HG02870 (cell line): ENCODE results near the gene MAPK12.

ENCODE experiments used
- ATAC-seq: cut with Tn5 transposase; IDR thresholded peaks from one replicate; pipeline ENCODE4 v1.9.1; 2021; ENCODE audit warnings: mild to moderate bottlenecking, moderate library complexity; ENCODE audit not compliant: unreplicated experiment

MAPK12 gene

DNA sequence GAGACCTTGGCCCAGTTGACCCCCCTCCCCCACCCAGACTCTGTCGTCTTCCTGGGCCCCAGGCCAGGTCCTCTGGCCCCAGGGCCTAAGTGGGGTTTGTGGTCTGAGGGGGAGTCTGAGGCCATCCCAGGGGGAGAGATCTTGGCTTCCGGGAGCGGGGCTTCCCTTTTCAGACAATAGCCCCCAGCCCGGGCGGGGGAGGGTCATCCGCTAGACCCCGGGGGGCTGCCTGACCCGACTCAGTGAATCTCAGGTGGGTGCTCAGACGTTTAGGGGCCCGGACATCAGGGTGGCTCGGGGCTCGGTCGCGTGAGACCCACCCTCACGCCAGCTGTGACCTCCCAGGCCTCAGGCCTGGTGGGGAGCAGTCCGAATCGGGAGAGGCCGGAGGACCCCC lies 8.1 kb upstream of the MAPK12 start:
- no peak for ATAC-seq

DNA sequence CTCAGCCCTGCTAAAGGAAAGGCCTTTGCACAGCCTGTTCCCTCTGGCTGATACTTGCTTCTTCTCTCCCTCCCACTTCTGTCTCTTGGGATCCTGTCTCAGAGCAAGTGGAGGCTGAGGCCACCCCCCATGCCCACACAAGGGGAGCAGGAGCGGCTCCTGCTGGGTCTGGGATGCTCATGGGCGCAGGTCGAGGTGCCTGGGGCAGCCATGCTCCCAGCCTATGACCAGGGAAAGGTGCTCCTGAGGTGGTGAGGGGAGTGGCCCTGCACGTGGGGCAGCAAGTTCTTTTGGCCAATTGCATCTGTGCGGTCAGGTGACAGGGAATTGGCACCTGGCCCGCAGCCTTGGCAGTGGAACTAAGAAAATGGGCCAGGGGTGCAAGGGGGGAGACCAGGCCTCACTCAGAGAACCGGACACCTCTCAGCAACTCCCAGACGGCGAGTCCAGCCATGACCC lies 7.2 kb upstream of the MAPK12 start:
- no peak for ATAC-seq

DNA sequence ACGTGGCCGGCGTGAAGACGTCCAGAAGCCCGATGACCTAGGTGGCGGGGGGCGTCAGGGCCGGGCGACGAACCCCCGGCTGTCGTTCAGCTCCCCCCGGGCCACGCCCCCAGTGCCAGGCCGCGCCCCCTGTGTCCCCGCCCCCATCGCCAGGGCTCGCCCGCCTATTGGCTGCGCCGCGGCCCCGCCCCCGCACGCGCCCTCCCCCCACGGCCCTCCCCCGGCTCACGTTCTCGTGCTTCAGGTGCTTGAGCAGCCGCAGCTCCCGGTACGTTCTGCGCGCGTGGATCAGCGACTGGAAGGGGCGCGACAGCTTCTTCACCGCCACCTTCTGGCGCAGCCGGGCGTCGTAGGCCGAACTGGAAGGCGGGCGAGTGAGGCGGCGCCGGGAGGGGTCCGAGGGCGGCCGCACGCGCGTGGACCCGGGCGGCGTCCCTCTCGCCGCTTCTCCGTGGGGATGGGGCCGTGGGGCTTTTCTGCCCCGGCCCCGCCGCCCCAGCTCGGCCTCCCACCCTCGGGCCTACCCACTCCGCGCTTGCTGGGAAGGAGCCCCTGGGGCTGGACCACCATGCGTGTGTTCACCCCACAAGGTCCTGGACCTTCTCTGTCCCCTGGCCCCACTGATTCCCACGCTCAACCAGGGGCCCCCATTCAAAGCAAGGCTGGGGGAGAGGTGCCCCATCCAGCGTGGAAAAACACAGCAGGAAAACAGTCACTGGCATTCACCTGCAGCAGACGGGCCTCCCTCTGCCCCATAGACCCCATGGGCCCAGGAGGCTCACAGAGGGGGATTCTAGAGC lies 6.3 kb upstream of the MAPK12 start:
- ATAC-seq: no peak

DNA sequence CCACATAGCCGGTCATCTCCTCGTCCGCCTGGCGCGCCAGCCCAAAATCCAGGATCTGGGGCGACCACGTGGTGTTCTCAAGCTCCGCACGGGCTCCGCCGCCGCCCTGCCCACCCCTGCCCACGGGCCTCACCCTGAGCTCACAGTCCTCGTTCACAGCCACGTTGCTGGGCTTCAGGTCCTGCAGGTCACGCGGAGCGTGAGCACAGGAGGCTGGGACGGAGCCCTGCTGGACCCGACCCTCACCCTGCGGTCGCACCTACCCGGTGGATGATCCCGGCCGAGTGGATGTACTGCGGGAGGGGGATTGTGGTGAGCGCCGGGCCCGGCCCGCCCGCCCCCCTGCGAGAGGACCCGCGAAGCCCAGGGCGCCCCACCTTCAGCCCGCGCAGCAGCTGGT lies 5.5 kb upstream of the MAPK12 start:
- no peak for ATAC-seq

DNA sequence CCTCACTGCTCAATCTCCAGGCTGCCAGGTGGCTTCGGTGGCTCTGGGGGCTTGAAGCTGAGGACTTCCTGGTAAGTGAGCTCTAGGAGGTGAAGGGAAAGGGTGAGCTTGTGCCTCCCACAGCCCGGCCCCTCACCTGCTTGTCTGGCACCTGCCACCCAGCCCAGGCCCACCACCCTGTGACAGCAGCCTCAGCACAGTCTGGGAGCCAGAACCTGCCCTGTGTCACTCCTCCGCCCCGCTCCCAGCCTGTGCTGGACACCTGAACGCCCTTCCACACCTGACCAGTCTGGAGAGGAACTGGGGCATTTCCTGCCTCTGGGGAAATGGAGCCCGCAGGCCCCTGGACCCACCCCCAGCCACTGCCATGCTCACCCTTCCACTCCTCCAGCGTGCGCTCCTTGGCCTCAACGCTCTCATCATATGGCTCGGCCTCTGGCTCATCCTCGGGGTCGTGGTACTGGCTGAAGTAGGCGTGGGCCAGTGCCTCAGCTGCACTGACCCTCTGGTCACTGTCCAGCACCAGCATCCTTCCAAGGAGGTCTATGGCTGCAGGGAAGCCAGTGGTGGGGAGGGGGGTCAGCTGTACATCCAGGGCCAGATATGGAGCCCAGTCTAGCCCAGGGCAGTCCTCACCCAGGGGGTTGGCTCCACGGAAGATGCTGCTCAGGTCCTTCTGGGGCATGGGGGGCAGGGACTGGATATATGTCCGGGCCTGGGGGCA lies 3.6 kb upstream of the MAPK12 start:
- no peak for ATAC-seq

DNA sequence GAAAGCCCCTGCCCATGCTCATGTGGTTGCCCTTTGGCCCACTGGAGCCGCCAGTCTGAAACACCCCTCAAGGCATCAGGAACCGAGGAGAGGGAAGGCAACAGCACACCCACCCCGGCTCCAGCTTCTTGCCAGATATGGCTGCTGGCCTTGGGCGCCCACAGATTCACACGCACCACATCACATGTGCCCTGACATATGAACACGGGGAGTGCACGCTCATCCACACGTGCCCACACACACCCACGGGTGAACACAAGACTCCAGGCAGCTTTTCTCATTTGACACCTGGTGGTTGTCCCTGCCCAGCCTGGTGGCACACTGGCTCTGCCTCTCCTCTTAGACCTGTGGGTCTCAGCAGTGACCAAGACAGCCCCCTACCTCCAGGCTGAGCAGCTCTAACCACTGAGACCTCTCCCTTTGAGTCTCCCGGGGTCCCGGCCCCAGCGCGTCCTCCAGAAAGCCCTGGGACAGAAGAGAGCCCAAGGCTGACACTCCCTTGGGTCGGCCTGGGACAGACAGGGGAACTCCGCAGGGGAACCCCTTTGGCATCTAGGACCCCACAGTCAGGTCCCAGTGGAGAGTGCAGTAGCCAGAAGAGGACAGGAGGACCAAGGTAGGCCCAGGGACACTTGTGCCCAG lies 2.7 kb upstream of the MAPK12 start:
- no peak for ATAC-seq

DNA sequence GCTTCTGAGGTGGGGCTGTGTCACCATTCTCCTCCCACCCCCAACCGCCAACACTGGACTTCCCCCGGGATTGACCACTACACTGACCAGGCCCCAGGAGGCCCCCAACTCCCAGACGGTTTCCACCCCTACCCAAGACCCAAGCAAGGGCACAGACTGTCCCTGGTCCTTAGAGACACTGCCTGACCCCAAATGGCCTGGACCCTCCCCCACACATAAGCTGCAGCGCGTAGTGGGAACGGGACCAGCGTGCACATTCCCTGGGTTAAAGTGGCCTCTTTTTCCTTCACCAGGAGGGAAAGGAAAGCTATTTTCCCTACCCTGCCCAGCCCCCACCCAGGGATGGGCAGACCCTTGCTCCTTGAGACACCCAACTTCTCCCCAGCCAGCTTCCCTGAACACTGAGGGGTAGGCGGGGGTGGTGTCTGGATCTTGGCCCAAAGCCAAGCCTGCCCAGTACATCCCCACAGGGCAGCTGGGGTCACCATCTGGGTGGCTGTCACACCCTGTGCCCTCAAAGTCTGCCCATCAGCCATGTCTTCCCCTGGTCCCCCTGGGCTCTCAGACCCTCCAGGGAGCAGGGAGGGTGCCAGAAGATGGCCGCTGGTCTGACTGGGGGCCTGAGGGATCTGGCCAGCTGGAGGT lies 1.6 kb upstream of the MAPK12 start:
- no peak for ATAC-seq

DNA sequence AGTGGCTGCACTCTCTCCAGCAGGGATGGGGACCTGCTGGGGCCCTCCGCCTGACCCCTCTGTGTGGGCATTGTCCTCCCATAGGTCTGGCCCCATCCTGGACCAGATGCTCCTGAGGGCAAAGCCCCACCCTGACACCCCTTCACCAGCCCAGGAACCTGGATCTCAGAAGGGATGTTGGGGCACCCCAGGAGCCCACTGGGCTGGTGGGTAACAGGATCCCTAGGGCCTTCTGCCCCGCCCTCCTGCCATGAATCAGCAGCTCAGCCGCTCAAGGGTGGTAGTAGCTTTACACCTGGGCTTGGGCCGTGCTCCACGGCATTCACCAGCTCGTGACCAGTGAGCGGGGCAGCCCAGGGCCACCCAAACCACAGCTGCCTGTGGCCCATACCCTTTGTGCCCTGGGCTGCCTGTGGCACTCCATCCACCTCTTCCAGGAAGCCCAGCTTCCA lies 1.0 kb upstream of the MAPK12 start:
- ATAC-seq: no peak

DNA sequence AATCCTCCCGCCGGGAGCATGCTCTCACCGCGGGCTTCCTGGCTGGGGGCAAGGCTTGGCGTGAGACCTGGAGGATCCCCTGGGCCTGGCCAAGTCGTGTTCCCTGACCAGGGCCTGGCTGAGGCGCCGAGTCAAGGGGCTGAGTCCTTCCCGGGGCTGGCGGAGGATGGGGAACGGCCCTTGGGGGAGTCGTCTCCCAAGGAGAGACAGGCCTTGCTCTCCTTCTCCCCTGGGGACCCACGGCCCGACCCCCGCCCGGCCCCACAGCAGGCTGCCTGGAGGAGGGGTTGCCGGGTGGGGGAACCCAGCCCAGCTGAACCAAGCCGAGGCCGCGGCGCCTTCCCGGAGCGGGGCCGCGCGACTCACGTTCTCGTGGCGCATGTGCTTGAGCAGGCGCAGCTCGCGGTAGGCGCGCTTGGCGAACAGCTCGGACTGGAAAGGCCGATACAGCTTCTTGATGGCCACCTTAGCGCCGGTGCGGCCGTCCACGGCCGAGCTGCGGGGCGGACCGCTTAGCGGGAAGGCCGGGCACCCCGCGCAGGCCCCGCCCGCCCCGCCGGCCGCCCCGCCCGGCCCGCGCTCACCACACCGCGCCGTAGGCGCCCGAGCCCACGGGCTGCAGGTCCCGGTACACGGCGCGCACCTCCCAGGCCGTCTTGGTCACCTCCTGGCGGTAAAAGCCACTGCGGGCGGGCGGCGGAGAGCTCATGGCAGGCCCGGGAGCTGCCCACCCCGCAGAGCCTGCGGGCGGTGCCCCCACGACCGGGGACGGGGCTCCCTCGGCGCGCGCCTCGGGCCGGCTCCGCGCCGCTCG lies 475 bp downstream of the MAPK12 start:
- no peak for ATAC-seq

DNA sequence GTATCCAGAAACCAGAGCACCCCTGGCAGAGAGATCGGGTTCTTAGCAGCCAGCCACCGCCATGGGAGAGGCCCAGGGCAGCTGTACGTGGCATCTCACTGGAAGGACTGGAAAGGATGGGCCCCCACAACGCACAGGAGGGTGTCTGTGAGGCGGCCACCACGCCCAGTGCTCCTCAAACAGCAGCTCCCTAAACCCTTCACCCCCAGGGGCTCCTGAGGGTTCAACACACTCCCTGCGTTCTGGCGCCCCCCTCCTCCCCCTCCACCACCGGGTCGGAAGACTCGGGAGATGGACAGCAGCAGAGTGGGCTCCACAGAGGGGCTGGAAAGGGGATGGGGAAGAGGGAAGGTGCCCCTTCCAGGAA lies 1.1 kb downstream of the MAPK12 start:
- no peak for ATAC-seq

DNA sequence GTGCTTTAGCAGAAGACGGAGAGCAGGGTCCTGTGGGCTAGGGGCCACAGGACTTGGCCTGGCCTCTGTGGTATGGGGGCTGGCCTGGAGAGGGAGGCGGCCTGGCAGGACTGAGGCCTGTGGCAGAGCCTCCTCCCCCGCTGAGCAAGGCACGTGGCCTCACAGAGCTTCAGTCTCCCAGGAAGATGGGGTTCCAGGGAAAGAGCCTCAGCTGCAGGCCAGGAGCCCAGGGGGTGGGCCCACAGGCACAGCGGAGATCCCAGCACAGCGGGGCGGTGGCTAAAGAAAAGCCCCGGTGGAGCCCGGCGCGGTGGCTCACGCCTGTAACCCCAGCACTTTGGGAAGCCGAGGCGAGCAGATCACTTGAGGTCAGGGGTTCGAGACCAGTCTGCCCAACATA lies 2.2 kb downstream of the MAPK12 start:
- no peak for ATAC-seq

DNA sequence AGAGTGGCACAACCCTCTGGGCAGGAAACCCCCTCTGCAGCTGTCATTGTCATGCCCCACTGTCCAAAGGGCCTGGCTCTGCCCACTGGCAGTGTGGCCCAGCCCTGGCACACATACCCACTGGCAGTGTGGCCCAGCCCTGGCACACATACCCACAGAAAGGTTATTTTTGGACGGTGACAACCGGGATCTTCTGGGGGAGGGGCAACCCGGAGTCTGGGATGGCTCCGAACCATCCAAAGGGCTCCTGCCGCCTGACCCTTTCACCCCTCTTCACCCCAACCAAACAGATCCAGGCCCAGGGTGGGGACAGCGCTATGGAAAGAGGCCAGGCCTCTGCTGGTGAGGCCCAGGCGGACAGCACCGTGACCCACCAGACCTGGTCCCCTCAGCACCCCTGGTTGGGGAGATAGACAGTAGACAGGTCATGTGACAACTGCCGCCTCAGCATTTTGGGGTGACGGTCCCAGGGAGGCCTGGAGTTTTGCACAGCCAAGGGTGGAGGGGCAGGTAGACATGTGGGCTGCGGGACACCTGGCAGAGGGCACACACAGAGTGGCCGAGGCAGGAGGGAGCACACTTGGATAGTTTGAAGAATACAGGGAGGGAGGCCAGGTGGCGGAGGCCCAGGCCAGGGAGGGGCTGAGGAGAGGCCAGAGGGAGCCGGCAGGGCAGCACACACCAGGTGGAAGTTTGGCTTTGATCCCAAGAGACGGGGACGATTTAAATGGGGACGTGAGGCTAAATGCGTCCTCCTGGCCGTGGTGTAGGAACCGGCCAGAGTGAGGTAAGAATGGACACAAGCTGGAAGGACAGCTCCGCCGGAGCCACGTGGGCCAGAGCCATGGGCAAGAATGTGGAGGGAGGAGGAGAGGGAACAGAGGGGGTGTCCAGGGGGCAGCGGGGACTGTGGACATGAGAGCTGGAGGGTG lies 2.9 kb downstream of the MAPK12 start:
- ATAC-seq: no peak

DNA sequence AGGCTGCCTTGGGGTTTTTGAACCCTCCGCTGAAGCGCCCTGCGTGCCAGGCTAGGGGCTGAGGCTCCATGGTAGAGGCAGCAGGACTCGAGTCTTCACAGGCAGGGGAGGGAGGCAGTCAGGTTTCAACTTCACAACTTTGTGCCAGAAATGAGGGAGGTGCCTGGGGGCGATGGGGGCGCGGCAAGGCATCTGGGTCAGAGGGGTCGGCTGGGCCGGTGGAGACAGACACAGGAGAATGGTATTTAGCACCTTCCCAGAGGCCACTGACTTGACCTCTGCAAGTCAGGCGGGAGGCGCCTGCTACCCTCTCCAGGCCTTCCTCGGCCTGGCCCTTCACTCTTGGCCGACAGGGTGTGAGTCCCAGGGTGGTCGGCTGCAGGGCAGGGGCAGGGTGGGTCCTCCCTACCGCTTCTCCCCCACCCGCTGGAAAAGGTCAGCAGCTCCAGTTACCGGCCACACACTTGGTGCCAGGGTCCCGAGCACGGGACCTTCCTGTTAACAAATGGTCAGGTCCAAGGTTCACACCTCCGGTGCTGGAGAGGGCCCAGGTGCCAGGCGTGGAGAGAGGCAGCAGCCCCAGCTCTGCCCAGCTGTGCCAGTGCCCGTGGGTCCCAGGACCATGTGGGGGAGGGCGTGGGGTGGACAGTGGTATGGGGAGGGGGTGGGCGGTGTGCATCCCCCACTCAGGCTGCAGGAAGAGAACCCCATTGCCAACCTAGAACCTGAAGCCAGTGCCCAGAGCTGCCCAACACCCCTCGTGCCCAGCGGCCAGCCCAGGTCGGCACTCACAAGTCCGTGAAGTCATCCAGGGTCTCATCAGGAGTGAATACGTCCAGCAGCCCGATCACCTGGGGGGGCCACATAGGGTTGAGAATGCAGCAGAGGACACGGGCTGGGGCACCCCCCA lies 3.8 kb downstream of the MAPK12 start:
- no peak for ATAC-seq

DNA sequence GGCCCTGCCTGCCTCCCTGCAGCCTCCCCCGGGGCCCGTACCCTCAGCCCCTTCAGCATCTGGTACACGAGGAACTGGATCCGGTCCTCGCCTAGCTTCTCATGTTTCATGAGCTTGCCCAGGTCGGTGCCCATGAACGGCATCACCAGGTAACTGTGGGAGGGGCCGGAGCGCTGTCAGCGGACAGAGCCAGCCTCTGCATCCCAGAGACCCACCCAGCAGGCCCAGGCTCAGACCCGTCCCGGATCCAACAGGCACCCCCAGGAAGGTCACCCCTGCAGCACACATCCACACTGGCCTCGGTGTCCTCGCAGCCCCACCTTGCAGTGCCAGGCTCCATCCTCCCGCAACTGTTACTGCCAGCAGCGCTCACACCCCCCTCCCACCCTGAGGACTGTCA lies 4.4 kb downstream of the MAPK12 start:
- no peak for ATAC-seq

DNA sequence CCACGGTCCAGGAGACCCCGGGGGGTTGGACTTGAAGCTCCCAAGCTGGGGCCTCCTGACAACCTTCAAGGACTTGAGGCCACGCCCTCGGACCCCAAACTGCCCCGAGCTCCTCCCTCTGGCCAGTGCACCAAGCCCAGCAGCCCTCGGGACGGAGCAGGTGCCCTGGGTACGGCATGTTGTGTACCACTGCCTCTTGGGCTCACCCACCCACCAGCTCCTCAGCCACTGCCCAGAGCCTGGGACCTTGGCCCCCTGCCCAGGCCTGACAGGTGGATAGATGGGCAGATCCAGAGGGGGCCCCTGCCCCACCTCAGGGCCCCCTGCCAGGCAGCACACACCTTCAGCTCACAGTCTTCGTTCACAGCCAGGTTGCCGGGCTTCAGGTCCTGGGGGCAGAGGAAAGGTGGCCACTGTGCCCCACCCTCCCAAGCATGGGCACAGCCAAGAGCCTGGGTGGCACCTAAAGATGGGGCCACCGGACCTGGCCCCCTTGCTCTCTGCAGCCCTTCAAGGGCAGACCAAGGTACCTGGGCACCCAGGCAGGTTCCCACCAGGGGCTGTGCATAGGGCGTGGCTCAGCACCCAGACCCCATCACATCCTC lies 5.1 kb downstream of the MAPK12 start:
- ATAC-seq: no peak

DNA sequence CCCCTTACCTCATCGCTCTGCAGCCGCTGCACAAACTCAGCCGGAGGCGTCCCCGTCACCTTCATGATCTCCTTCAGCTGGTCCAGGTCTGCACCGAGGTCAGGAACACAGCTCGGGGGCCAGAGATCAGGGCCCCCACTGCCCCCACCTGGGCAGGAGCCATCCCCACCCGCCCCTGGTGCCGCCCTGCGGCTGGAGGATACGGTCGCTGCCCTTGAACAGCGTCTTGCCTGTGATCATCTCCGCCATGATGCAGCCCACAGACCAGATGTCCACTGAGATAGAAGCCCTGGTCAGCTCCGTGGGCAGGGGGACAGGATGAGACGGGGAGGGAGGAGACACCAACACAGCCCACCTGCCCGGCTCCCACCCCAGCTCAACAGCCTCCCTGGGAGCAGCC lies 5.9 kb downstream of the MAPK12 start:
- no peak for ATAC-seq

DNA sequence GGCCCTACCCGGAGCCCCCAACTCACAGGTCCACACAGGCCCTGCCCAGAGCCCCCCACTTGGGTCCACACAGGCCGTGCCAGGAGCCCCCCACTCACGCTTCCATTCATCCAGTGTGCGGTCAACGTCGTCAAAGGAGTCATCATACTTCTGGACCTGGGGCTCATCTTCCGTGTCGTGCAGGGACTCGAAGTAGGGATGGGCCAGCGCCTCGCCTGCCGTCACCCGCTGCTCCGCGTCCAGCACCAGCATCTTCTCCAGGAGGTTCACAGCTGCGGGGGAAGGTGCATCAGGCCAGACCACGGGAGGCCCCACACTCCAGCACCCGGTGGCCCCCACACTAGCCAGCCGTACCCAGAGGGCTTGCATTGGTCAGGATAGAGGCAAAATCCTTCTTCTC lies 6.4 kb downstream of the MAPK12 start:
- ATAC-seq: no peak

DNA sequence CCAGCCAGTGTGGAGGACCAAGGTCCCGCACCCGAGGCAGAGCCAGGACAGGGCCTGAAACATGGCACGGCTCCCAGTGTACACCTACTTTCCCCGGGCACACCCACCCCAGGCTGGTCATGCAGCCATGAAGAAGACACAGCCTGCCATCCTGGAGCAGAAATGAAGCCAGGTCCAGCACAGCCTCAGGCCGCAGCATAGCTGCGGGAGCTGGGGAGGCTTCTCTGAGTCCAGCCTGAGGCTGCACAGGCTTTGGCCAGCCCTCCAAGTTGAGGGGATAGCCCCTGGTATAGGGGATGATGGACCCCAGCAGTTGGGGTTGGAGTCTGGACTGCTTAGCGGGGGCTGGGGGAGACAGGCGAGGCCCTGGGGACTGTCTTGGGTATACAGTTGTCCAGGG lies 7.5 kb downstream of the MAPK12 start:
- ATAC-seq: no peak
